Measurements from ENCODE around the gene SLC52A1.
A peak's percentile ranks its signal among the peaks of the same experiment; 100 is the strongest.

The SLC52A1 gene

DNA sequence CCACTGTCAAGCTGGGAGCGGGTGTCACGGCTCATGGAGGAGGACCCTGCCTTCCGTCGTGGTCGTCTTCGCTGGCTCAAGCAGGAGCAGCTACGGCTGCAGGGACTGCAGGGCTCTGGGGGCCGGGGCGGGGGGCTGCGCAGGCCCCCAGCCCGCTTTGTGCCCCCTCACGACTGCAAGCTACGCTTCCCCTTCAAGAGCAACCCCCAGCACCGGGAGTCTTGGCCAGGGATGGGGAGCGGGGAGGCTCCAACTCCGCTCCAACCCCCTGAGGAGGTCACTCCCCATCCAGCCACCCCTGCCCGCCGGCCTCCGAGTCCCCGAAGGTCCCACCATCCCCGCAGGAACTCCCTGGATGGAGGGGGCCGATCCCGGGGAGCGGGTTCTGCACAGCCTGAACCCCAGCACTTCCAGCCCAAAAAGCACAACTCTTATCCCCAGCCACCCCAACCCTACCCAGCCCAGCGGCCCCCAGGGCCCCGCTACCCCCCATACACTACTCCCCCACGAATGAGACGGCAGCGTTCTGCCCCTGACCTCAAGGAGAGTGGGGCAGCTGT is 11.6 kb downstream of the SLC52A1 start:
- TF ChIP-seq, protein P1, sequence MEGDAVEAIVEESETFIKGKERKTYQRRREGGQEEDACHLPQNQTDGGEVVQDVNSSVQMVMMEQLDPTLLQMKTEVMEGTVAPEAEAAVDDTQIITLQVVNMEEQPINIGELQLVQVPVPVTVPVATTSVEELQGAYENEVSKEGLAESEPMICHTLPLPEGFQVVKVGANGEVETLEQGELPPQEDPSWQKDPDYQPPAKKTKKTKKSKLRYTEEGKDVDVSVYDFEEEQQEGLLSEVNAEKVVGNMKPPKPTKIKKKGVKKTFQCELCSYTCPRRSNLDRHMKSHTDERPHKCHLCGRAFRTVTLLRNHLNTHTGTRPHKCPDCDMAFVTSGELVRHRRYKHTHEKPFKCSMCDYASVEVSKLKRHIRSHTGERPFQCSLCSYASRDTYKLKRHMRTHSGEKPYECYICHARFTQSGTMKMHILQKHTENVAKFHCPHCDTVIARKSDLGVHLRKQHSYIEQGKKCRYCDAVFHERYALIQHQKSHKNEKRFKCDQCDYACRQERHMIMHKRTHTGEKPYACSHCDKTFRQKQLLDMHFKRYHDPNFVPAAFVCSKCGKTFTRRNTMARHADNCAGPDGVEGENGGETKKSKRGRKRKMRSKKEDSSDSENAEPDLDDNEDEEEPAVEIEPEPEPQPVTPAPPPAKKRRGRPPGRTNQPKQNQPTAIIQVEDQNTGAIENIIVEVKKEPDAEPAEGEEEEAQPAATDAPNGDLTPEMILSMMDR (IDR thresholded peaks at IDR 0.05; ENCODE audit: low read depth, low read length) = no peak
- H3K4me3 ChIP-seq (ENCODE audit: low read depth, low read length) = no peak overlapping the region
- in situ Hi-C loops (cut with HindIII; ENCODE audit: low sequenced_read_pairs) = no loop called here
- DNase-seq (ENCODE audit: low read depth, low spot score) = no peak

DNA sequence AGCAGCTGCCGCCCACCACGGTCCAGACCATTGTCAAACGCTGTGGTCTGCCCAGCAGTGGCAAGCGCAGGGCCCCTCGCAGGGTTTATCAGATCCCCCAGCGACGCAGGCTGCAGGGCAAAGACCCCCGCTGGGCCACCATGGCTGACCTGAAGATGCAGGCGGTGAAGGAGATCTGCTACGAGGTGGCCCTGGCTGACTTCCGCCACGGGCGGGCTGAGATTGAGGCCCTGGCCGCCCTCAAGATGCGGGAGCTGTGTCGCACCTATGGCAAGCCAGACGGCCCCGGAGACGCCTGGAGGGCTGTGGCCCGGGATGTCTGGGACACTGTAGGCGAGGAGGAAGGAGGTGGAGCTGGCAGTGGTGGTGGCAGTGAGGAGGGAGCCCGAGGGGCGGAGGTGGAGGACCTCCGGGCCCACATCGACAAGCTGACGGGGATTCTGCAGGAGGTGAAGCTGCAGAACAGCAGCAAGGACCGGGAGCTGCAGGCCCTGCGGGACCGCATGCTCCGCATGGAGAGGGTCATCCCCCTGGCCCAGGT is 13.0 kb downstream of the SLC52A1 start:
- TF ChIP-seq, protein P1 (IDR thresholded peaks at IDR 0.05; ENCODE audit: low read depth, low read length) = no peak
- in situ Hi-C loops (cut with HindIII; ENCODE audit: low sequenced_read_pairs) = no loop called here
- no peak for DNase-seq (ENCODE audit: low read depth, low spot score)
- H3K4me3 ChIP-seq (ENCODE audit: low read depth, low read length) = no peak overlapping the region

DNA sequence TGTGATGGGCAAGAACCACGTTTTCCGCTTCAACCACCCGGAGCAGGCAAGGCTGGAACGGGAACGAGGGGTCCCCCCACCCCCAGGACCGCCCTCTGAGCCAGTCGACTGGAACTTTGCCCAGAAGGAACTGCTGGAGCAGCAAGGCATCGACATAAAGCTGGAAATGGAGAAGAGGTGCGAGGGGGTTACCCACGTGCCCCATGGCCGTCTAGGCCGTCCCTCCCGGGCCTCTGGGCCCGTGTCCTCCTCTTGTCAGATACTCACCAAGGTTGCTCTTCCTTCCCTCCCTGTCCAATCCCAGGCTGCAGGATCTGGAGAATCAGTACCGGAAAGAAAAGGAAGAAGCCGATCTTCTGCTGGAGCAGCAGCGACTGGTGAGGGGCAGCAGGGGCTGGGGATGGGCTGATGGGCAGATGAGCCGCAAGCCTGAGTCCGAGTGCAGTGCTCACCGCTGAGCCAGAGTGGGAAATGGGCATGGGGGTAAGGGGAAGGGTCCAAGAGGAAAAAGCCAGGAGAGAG is 14.7 kb downstream of the SLC52A1 start:
- no peak for DNase-seq (ENCODE audit: low read depth, low spot score)
- H3K4me3 ChIP-seq (ENCODE audit: low read depth, low read length) = no peak overlapping the region
- TF ChIP-seq, protein P1 (IDR thresholded peaks at IDR 0.05; ENCODE audit: low read depth, low read length) = no peak
- in situ Hi-C loops (cut with HindIII; ENCODE audit: low sequenced_read_pairs) = no loop called here

DNA sequence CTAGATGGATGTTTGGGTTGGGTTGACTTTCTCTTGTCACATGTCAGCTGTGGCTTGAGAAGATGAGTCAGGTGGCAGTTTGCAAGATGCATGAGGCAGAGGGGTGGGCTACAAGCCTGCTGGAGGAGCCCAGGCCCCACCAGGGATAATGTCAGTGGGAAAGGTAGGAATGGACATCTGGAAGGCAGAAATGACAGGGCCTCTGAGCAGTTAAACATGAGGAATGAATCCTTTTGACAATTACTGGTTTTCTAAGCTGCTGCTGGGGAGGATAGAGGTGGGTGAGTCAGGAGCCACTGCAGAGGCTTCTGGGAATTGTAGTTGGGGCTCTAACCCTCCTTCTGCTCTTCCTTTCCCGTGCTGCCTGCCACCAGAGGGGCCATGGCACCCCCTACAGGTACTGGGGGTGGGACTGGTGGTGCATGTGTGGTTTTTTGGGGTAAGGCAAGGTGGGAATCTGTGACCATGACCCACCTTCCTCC is 15.7 kb downstream of the SLC52A1 start:
- in situ Hi-C loops (cut with HindIII; ENCODE audit: low sequenced_read_pairs) = no loop called here
- TF ChIP-seq, protein P1 (IDR thresholded peaks at IDR 0.05; ENCODE audit: low read depth, low read length) = peak; percentile 13
- no peak for DNase-seq (ENCODE audit: low read depth, low spot score)
- H3K4me3 ChIP-seq (ENCODE audit: low read depth, low read length) = no peak overlapping the region

DNA sequence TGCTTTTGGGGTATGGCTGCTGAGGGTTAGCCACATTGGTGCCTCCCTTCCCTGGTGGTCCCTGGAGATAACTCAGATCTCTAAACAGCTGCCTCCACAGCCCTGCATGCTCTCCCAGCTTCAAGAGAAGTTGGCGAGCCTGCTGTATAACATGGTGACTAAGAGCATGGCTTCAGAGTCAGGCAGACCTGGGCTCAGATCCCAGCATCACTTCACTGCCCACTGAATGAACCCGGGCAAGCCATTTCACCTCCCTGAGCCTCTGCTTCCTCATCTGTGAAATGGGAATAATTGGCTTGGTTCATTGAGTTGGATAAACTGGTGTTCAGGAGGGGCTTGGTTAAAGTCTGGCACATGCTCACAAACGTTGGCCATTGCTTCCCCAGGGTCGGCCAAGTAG is 20.9 kb downstream of the SLC52A1 start:
- DNase-seq (ENCODE audit: low read depth, low spot score) = no peak
- TF ChIP-seq, protein P1 (IDR thresholded peaks at IDR 0.05; ENCODE audit: low read depth, low read length) = no peak
- in situ Hi-C loops (cut with HindIII; ENCODE audit: low sequenced_read_pairs) = no loop called here
- H3K4me3 ChIP-seq (ENCODE audit: low read depth, low read length) = no peak overlapping the region

DNA sequence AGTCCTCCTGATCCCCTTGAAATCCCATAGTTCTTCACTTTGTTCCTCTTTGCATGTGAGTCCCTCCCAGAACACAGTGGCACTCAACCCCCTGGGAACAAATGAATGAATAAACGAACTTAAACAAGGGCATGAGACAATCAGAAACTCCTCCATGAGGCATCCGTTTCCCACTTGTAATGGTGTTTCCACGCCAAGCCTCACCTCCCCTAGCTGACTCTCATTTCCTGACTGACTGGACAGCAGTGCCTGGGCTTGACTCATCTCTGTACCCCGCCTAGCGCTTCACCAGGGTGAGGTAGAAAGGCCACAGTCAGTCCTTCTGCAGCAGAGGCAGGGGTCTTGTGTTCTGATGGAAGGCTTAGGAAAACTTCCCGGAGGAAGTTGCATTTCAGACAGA is 23.3 kb downstream of the SLC52A1 start:
- no peak overlapping the region for H3K4me3 ChIP-seq (ENCODE audit: low read depth, low read length)
- in situ Hi-C loops (cut with HindIII; ENCODE audit: low sequenced_read_pairs) = no loop called here
- TF ChIP-seq, protein P1 (IDR thresholded peaks at IDR 0.05; ENCODE audit: low read depth, low read length) = no peak
- DNase-seq (ENCODE audit: low read depth, low spot score) = peak; percentile 45
